OCI-LY1 (cell line): ENCODE results near the gene AFAP1.

Experiments used
- H2AFZ ChIP-seq: fragments of 200-600 bp; sonication (generic), shearing (Covaris generic); 2 replicates; pipeline ENCODE4 v1.6.0; 2014; ENCODE audit warnings: antibody characterized with exemption, mild to moderate bottlenecking, low read length
- H3F3A ChIP-seq: fragments of 200-600 bp; sonication (generic), shearing (Covaris generic); 2 replicates; pipeline ENCODE4 v1.6.0; 2014; ENCODE audit warnings: mild to moderate bottlenecking, antibody characterized with exemption, low read length, moderate library complexity; ENCODE audit not compliant: insufficient read depth
- H3K27ac ChIP-seq: fragments of 200-600 bp; sonication (generic); 2 replicates; pipeline ENCODE4 v1.5.1; 2014; ENCODE audit warnings: low read length, mixed run types, mild to moderate bottlenecking, low read depth; ENCODE audit not compliant: poor library complexity, severe bottlenecking
- H3K27me3 ChIP-seq: fragments of 200-600 bp; sonication (generic); 2 replicates; pipeline ENCODE4 v1.6.0; 2014; ENCODE audit warnings: antibody characterized with exemption, mild to moderate bottlenecking, low read length, moderate library complexity; ENCODE audit not compliant: insufficient read depth
- H3K36me3 ChIP-seq: fragments of 200-600 bp; sonication (generic); 2 replicates; pipeline ENCODE4 v1.6.1; 2014; ENCODE audit warnings: mild to moderate bottlenecking, antibody characterized with exemption, low read length, moderate library complexity, mixed read lengths; ENCODE audit not compliant: insufficient read depth
- H3K4me1 ChIP-seq: fragments of 200-600 bp; sonication (generic); 2 replicates; pipeline ENCODE4 v1.5.1; 2014; ENCODE audit warnings: mild to moderate bottlenecking, low read length, moderate library complexity; ENCODE audit not compliant: insufficient read depth, severe bottlenecking
- H3K4me2 ChIP-seq: fragments of 200-600 bp; sonication (generic), shearing (Covaris generic); 2 replicates; pipeline ENCODE4 v1.6.1; 2014; ENCODE audit warnings: low read length
- H3K4me3 ChIP-seq: fragments of 200-600 bp; sonication (generic); 2 replicates; pipeline ENCODE4 v1.5.1; 2014; ENCODE audit warnings: low read length, low read depth, mild to moderate bottlenecking, mixed read lengths; ENCODE audit not compliant: poor library complexity, severe bottlenecking
- H3K79me2 ChIP-seq: fragments of 200-600 bp; shearing (Covaris generic); 2 replicates; pipeline ENCODE4 v1.6.1; 2016; ENCODE audit warnings: mixed run types, low read length, mixed read lengths; ENCODE audit not compliant: insufficient read depth
- H3K9ac ChIP-seq: fragments of 200-600 bp; sonication (generic), shearing (Covaris generic); 2 replicates; pipeline ENCODE4 v1.6.1; 2014; ENCODE audit warnings: mild to moderate bottlenecking, low read length, mixed read lengths
- H3K9me2 ChIP-seq: fragments of 200-600 bp; sonication (generic), shearing (Covaris generic); 2 replicates; pipeline ENCODE4 v1.6.1; 2014; ENCODE audit warnings: low read depth, mild to moderate bottlenecking, low read length, mixed read lengths
- H3K9me3 ChIP-seq: fragments of 200-600 bp; shearing (Covaris generic); 2 replicates; pipeline ENCODE4 v1.6.1; 2014; ENCODE audit warnings: low read length, mixed read lengths
- H4K20me1 ChIP-seq: fragments of 200-600 bp; sonication (generic), shearing (Covaris generic); 2 replicates; pipeline ENCODE4 v1.6.0; 2016; ENCODE audit warnings: mild to moderate bottlenecking, low read length; ENCODE audit not compliant: insufficient read depth
- EZH2 ChIP-seq: fragments of 200-600 bp; sonication (generic), shearing (Covaris generic); IDR thresholded peaks from 2 replicates; pipeline ENCODE4 v1.8.0; 2017; ENCODE audit warnings: borderline replicate concordance, mixed run types, mild to moderate bottlenecking, antibody characterized with exemption, low read length, moderate library complexity, mixed read lengths
- TF ChIP-seq, protein P1 (sequence below): fragments of 200-600 bp; sonication (generic), shearing (Covaris generic); IDR thresholded peaks from 2 replicates; pipeline ENCODE4 v1.5.1; 2017; ENCODE audit warnings: mild to moderate bottlenecking, antibody characterized with exemption, low read length, moderate library complexity, mixed read lengths

Gene AFAP1

DNA sequence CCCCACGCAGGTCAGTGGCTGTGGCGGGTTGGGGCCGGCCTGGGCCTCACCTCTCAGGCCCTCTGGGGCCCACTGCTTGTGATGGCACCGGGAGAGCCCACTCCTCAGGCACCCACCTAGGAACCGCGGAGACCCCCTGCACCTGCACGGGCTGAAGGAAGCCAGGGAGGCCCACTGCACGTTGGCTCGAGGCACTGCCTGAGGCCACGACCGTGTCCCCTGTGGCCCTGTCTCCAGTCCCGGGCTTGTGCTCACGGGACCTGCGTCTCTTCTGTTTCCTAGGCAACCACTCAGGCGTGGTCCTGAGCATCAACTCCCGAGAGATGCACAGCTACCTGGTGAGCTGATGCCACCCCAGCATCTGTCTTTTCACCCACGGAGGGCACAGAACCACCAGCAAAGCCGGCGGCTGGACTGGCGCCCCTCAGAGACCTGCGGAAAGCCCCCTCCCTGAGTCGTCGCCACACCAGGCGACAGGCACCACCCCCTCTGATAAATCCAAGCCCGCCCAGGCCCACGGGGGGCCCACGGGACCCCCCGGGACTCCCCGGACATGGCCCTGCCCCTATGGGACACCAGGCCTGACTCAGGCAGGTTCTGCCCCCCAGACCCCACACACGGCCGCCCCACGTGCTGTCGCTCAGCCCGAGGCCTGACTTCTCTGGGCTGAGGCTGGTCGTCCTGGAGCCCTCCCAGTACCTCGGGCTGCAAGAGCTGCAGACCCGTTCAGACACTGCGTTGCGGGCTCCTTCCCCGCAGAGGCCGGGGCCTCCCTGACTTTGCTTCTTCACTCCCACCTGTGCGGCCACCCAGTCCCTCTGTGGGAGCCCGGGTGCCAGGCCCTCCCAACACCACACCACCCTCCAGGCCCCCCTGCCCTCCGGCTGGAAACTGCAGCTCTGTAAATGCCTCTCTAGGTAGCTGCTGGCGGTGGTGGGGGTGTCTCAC, 199.5 kb downstream of the AFAP1 start:
- H3K27me3 ChIP-seq = no peaks in the 10 kb centered on the region
- no peak overlapping the region for H3K4me2 ChIP-seq
- TF ChIP-seq EZH2 = no peak
- TF ChIP-seq, protein P1, sequence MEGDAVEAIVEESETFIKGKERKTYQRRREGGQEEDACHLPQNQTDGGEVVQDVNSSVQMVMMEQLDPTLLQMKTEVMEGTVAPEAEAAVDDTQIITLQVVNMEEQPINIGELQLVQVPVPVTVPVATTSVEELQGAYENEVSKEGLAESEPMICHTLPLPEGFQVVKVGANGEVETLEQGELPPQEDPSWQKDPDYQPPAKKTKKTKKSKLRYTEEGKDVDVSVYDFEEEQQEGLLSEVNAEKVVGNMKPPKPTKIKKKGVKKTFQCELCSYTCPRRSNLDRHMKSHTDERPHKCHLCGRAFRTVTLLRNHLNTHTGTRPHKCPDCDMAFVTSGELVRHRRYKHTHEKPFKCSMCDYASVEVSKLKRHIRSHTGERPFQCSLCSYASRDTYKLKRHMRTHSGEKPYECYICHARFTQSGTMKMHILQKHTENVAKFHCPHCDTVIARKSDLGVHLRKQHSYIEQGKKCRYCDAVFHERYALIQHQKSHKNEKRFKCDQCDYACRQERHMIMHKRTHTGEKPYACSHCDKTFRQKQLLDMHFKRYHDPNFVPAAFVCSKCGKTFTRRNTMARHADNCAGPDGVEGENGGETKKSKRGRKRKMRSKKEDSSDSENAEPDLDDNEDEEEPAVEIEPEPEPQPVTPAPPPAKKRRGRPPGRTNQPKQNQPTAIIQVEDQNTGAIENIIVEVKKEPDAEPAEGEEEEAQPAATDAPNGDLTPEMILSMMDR = no peak
- no peaks in the 10 kb centered on the region for H4K20me1 ChIP-seq
- H3K9me2 ChIP-seq = no peaks in the 10 kb centered on the region
- H3K4me3 ChIP-seq = no peak overlapping the region
- H3K4me1 ChIP-seq = no peaks in the 10 kb centered on the region
- H3K79me2 ChIP-seq = no peaks in the 10 kb centered on the region
- H2AFZ ChIP-seq = no peak overlapping the region
- H3K27ac ChIP-seq = no peak overlapping the region
- H3F3A ChIP-seq = no peaks in the 10 kb centered on the region
- H3K36me3 ChIP-seq = no peaks in the 10 kb centered on the region
- H3K9me3 ChIP-seq = no peaks in the 10 kb centered on the region
- no peak overlapping the region for H3K9ac ChIP-seq

DNA sequence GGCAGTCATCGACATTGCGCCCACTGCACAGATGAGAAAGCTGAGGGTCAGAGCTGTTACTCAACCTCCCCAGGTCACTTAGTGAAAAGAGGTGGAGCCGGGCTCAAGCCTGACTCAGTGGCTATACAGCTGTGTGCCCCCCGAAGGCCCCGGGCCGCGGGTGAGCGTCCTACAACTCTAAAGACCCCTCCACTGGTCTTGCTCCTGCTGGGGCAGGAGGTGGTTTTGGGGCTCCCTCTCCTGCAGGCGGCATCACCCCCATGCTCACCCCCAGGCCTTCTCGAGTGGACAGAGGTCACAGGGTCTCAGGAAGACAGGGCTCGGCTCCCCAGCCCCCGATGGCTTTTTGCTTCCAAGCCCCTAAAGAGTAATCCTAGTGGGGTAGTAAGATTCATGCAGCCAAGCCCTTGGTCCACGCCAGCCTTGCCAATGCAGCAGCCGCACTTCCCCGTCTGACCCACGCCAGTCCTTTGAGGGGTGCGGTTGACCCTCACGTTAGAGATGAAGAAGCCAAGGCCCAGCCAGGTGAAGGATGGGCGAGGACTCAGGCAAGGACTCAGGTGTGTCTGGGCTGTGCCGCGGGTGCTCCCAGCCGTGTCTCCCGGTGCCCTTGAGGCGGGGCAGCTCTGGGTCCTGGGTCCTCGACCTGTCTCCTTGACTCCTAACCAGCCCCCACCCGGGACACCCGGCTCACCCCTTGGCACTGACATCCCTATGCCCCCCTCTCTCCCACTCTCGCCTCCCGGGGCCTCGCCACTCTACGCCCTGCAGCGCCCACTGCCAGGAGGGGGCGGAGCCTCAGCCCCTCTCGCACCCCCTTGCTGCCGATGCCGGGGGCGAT, 200.4 kb downstream of the AFAP1 start:
- no peaks in the 10 kb centered on the region for H3K79me2 ChIP-seq

DNA sequence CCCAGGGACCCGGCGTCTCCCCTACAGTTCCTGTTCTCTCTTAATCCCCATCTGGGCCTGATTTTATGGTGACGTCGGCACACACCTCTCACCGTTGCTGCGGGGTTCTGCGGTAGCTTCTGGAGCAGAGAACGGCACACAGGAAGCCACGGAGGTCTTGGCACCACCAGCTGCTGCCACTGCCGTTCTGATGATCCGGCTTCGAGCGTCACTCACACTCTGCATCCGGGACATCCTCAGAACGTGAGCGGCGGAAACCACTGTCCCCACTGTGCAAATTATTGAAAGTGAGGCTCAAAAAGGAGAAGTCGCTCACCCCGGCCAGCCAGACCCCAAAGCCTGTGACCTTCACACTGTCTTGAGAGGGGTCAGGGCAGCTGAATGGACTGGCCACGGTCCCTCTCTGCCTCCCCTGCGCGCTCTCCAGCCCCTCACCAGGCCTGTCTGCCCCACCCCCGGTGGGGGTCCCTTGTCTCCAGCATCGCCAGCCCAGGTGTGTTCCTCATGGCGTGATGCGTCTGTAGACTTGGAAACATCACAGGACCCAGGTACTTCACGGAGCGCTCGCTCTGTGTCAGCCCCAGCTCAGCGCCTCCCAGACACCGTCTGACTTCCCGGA, 201.1 kb downstream of the AFAP1 start:
- Histone ChIP-seq H3K4me1 (no peaks in the 10 kb centered on the region), H3K4me3 (no peak overlapping the region), H3K9me3 (no peaks in the 10 kb centered on the region), H3K36me3 (no peaks in the 10 kb centered on the region), H3K27ac (no peak overlapping the region), H2AFZ (no peak overlapping the region), H3F3A (no peaks in the 10 kb centered on the region), H3K4me2 (no peak overlapping the region), H3K9me2 (no peaks in the 10 kb centered on the region), H3K79me2 (no peaks in the 10 kb centered on the region), H4K20me1 (no peaks in the 10 kb centered on the region), H3K27me3 (no peaks in the 10 kb centered on the region), H3K9ac (no peak overlapping the region)
- no peak for TF ChIP-seq EZH2
- TF ChIP-seq, protein P1 = no peak

More for the DNA sequence above, 200.4 kb downstream of the AFAP1 start:
- no peak for TF ChIP-seq EZH2
- TF ChIP-seq, protein P1 = no peak
- H4K20me1 ChIP-seq = no peaks in the 10 kb centered on the region
- no peak overlapping the region for H2AFZ ChIP-seq
- no peak overlapping the region for H3K27ac ChIP-seq
- no peaks in the 10 kb centered on the region for H3K27me3 ChIP-seq
- no peaks in the 10 kb centered on the region for H3K9me3 ChIP-seq
- no peak overlapping the region for H3K4me2 ChIP-seq
- no peaks in the 10 kb centered on the region for H3K4me1 ChIP-seq
- H3K9ac ChIP-seq = no peak overlapping the region
- no peaks in the 10 kb centered on the region for H3F3A ChIP-seq
- H3K36me3 ChIP-seq = no peaks in the 10 kb centered on the region
- no peak overlapping the region for H3K4me3 ChIP-seq
- H3K9me2 ChIP-seq = no peaks in the 10 kb centered on the region
